Caco-2 (cell line): ENCODE measurements around the gene RXRA. TPM values are rescaled to one million over a fixed set of nuclear protein-coding genes. Genes with fewer than 3 reads are reported as not detected.

Source experiments
- BruUV-seq: library from RNA; stranded (reverse); fragments of 400-500 nt; replicated peaks from 2 replicates; lab custom pipeline; 2021; lab: Mats Ljungman, UMichigan
- CTCF ChIA-PET: fragments of 300-600 bp; sonication (Branson Sonifier 250); formaldehyde crosslinking; loops from one replicate; lab custom pipeline; 2022; ENCODE audit warnings: antibody characterized with exemption; lab: Charles Lee
- POLR2A ChIA-PET: fragments of 300-600 bp; sonication (Branson Sonifier 250); formaldehyde crosslinking; loops from one replicate; lab custom pipeline; 2022; ENCODE audit warnings: antibody characterized with exemption; lab: Charles Lee
- DNase-seq, 2 experiments: peaks; one replicate each; pipeline versions ENCODE4 v3.0.0 to v3.0.0-alpha.2; 2020 to 2022
- H3K27me3 ChIP-seq: replicated peaks from 2 replicates; pipeline ENCODE4 v1.6.0; 2011; ENCODE audit warnings: low read length; ENCODE audit not compliant: control insufficient read depth, insufficient read depth
- H3K36me3 ChIP-seq: 2 replicates; pipeline ENCODE4 v1.5.1; 2011; ENCODE audit warnings: low read length; ENCODE audit not compliant: control insufficient read depth, insufficient read depth
- H3K4me1 ChIP-seq: fragments of 250-450 bp; sonication (Bioruptor Pico); 2 replicates; pipeline ENCODE4 v1.5.1; 2020; ENCODE audit warnings: mild to moderate bottlenecking
- H3K4me3 ChIP-seq: 2 replicates; pipeline ENCODE4 v1.5.1; 2011; ENCODE audit warnings: low read depth, mild to moderate bottlenecking, control low read depth, low read length
- H3K9me3 ChIP-seq: fragments of 250-450 bp; sonication (Bioruptor Pico); 2 replicates; pipeline ENCODE4 v1.5.1; 2020; ENCODE audit warnings: mild to moderate bottlenecking, moderate library complexity
- H3K27ac Mint-ChIP-seq: one replicate; pipeline ENCODE4 v1.8.0; 2022; ENCODE audit warnings: mixed read lengths; ENCODE audit not compliant: unreplicated experiment
- H3K27me3 Mint-ChIP-seq: one replicate; pipeline ENCODE4 v1.8.0; 2022; ENCODE audit warnings: mixed read lengths; ENCODE audit not compliant: insufficient read depth, unreplicated experiment
- H3K36me3 Mint-ChIP-seq: one replicate; pipeline ENCODE4 v1.8.0; 2022; ENCODE audit warnings: mild to moderate bottlenecking, mixed read lengths; ENCODE audit not compliant: insufficient read depth, unreplicated experiment
- H3K4me1 Mint-ChIP-seq: one replicate; pipeline ENCODE4 v1.8.0; 2022; ENCODE audit warnings: low read depth, mixed read lengths; ENCODE audit not compliant: unreplicated experiment
- H3K4me3 Mint-ChIP-seq: one replicate; pipeline ENCODE4 v1.8.0; 2022; ENCODE audit warnings: mild to moderate bottlenecking, moderate library complexity, mixed read lengths; ENCODE audit not compliant: unreplicated experiment
- H3K9me3 Mint-ChIP-seq: one replicate; pipeline ENCODE4 v1.8.0; 2022; ENCODE audit warnings: mixed read lengths; ENCODE audit not compliant: unreplicated experiment
- CTCF ChIP-seq, 2 experiments: fragments of 200-600 bp in 1 of 2; IDR thresholded peaks; 1 replicate in 1 of 2; 2 replicates in 1 of 2; pipeline versions ENCODE4 v1.5.1 to v1.8.0; 2011 to 2022; ENCODE audit warnings: antibody characterized with exemption in 1 of 2, control low read depth in 1 of 2, inconsistent platforms in 1 of 2, low read depth in 1 of 2, low read length in 1 of 2, mild to moderate bottlenecking in 1 of 2, moderate library complexity in 1 of 2; ENCODE audit not compliant: insufficient read depth in 1 of 2, severe bottlenecking in 1 of 2, unreplicated experiment in 1 of 2
- intact Hi-C: fragments of 100-400 bp; cut with micrococcal nuclease; formaldehyde crosslinking; loops from one replicate; pipeline ENCODE4 v1.10.0; 2022; ENCODE audit not compliant: unreplicated experiment
- total RNA-seq: library from RNA; stranded (reverse); gene quantifications from 2 replicates; pipeline ENCODE4 v1.2.3, GENCODE V29; 2022

Gene RXRA
- total RNA-seq, 1 experiment from 2014 or later, result 69.1 TPM

- DNase-seq, result peak; percentile 25 to 68
- no peaks in the 10 kb centered on the region for H3K27me3 Mint-ChIP-seq
- Histone ChIP-seq H3K4me1 (peaks cover 41% of the 10 kb centered on the region), H3K27me3 (no peaks in the 10 kb centered on the region), H3K36me3 (no peaks in the 10 kb centered on the region; the same call in 1 of the 2 replicates), H3K9me3 (no peaks in the 10 kb centered on the region), H3K4me3 (no peak overlapping the region)
- H3K27ac Mint-ChIP-seq, result peak overlapping the region; percentile 87
- ChIA-PET CTCF (no interaction called here), POLR2A (no interaction called here)
- H3K4me1 Mint-ChIP-seq, result peaks cover 23% of the 10 kb centered on the region
- intact Hi-C loops, result loop anchor here (2.0 to 5.0 kb wide), 2 partner anchors 47 to 153 kb away; no protein-coding TSS in a partner anchor
- no peak for TF ChIP-seq CTCF (IDR thresholded peaks at IDR 0.05; ENCODE audit: insufficient read depth in 1 of 2, low read depth in 1 of 2, low read length in 1 of 2, severe bottlenecking in 1 of 2, unreplicated experiment in 1 of 2)
- peak overlapping the region; percentile 74 for H3K4me3 Mint-ChIP-seq
- no peaks in the 10 kb centered on the region for H3K9me3 Mint-ChIP-seq
- BruUV-seq, result no TSS peak
- peaks cover 7% of the 10 kb centered on the region for H3K36me3 Mint-ChIP-seq
These were observed 2.4 kb upstream of the RXRA start for GRCh38 chr9:134323741-134324358.

- Histone ChIP-seq H3K27me3 (no peaks in the 10 kb centered on the region), H3K9me3 (no peaks in the 10 kb centered on the region), H3K36me3 (no peaks in the 10 kb centered on the region; the same call in 1 of the 2 replicates), H3K4me1 (peaks cover 48% of the 10 kb centered on the region), H3K4me3 (peak overlapping the region; percentile 93)
- ChIA-PET POLR2A (interaction anchor here (0.7 to 1.4 kb wide), 2 partner anchors 32 to 160 kb away, joined by 5 to 7 read pairs; partner anchors contain the start of gene RNU6ATAC), CTCF (interaction anchor here (1.0 to 1.4 kb wide), 2 partner anchors 118 to 153 kb away, joined by 4 to 5 read pairs; no protein-coding TSS in a partner anchor)
- intact Hi-C loops, result loop anchor here (2.0 to 5.0 kb wide), 4 partner anchors 47 to 257 kb away; partner anchors contain the start of gene BRD3
- no peaks in the 10 kb centered on the region for H3K27me3 Mint-ChIP-seq
- no peaks in the 10 kb centered on the region for H3K9me3 Mint-ChIP-seq
- peaks cover 29% of the 10 kb centered on the region for H3K4me1 Mint-ChIP-seq
- no peak for DNase-seq
- H3K4me3 Mint-ChIP-seq, result peak overlapping the region; percentile 74
- H3K27ac Mint-ChIP-seq, result peak overlapping the region; percentile 87
- BruUV-seq, result no TSS peak
- TF ChIP-seq CTCF (IDR thresholded peaks at IDR 0.05; ENCODE audit: insufficient read depth in 1 of 2, low read depth in 1 of 2, low read length in 1 of 2, severe bottlenecking in 1 of 2, unreplicated experiment in 1 of 2), result no peak
- peaks cover 7% of the 10 kb centered on the region for H3K36me3 Mint-ChIP-seq
These were observed 1.7 kb upstream of the RXRA start for GRCh38 chr9:134324359-134325095.
